GM21390 (cell line): Measurements from ENCODE around the gene AK4.

Experiments used
- ATAC-seq: cut with Tn5 transposase; IDR thresholded peaks from one replicate; pipeline ENCODE4 v1.9.1; 2021; ENCODE audit not compliant: unreplicated experiment

Gene AK4

GRCh38 chr1:65243491-65243890, 95.5 kb downstream of the AK4 start:
- no peak for ATAC-seq

- no peak for ATAC-seq
These were observed 97.3 kb downstream of the AK4 start for GRCh38 chr1:65245295-65245694.

- no peak for ATAC-seq
These were observed 99.7 kb downstream of the AK4 start for GRCh38 chr1:65247419-65248359.

- no peak for ATAC-seq
These were observed 102.8 kb downstream of the AK4 start for GRCh38 chr1:65250826-65251225.

- peak; percentile 37 for ATAC-seq
These were observed 105.9 kb downstream of the AK4 start for GRCh38 chr1:65253800-65254319.

GRCh38 chr1:65254320-65255034, 106.5 kb downstream of the AK4 start:
- peak; percentile 98 for ATAC-seq

- no peak for ATAC-seq
These were observed 107.1 kb downstream of the AK4 start for GRCh38 chr1:65255035-65255655.

GRCh38 chr1:65255656-65256050, 107.7 kb downstream of the AK4 start:
- no peak for ATAC-seq

GRCh38 chr1:65256860-65257708, 109.1 kb downstream of the AK4 start:
- no peak for ATAC-seq

- no peak for ATAC-seq
These were observed 110.1 kb downstream of the AK4 start for GRCh38 chr1:65258106-65258505.

GRCh38 chr1:65259816-65260215, 111.8 kb downstream of the AK4 start:
- no peak for ATAC-seq

GRCh38 chr1:65260851-65261473, 113.0 kb downstream of the AK4 start:
- peak; percentile 52 for ATAC-seq

GRCh38 chr1:65263286-65263685, 115.3 kb downstream of the AK4 start:
- no peak for ATAC-seq

- ATAC-seq: no peak
These were observed 116.4 kb downstream of the AK4 start for GRCh38 chr1:65264197-65264929.

- ATAC-seq: no peak
These were observed 117.3 kb downstream of the AK4 start for GRCh38 chr1:65265296-65265650.

- peak; percentile 49 for ATAC-seq
These were observed 117.8 kb downstream of the AK4 start for GRCh38 chr1:65265651-65266351.

GRCh38 chr1:65266476-65266875, 118.5 kb downstream of the AK4 start:
- no peak for ATAC-seq

- no peak for ATAC-seq
These were observed 119.3 kb downstream of the AK4 start for GRCh38 chr1:65267271-65267670.

- no peak for ATAC-seq
These were observed 119.7 kb downstream of the AK4 start for GRCh38 chr1:65267683-65268082.
